Neural cell (in vitro differentiated cells): Measurements from ENCODE around the gene ICA1L. TPM values are rescaled to one million over a fixed set of nuclear protein-coding genes. Genes with fewer than 3 reads are reported as not detected.

Experiments
- H2AFZ ChIP-seq: fragments of 200-600, 300-800 bp; sonication (generic), shearing (Covaris generic); 2 replicates; pipeline ENCODE4 v1.6.0; 2014; ENCODE audit warnings: low read depth, mild to moderate bottlenecking, antibody characterized with exemption, low read length, moderate library complexity
- H3F3A ChIP-seq: fragments of 200-600 bp; shearing (Covaris generic); 2 replicates; pipeline ENCODE4 v1.6.1; 2016; ENCODE audit warnings: mild to moderate bottlenecking, moderate library complexity, mixed read lengths, antibody characterized with exemption, low read length; ENCODE audit not compliant: insufficient read depth, poor library complexity, severe bottlenecking
- H3K27ac ChIP-seq: fragments of 200-600, 300-800 bp; sonication (generic), shearing (Covaris generic); 2 replicates; pipeline ENCODE4 v1.5.1; 2014; ENCODE audit warnings: mild to moderate bottlenecking, low read length, moderate library complexity
- H3K27me3 ChIP-seq: fragments of 300-800, 200-600 bp; sonication (generic), shearing (Covaris generic); 2 replicates; pipeline ENCODE4 v1.6.0; 2014; ENCODE audit warnings: mild to moderate bottlenecking, low read depth, low read length, moderate library complexity; ENCODE audit not compliant: insufficient read depth
- H3K36me3 ChIP-seq: fragments of 300-800, 200-600 bp; sonication (generic), shearing (Covaris generic); 2 replicates; pipeline ENCODE4 v1.5.1; 2014; ENCODE audit warnings: mild to moderate bottlenecking, antibody characterized with exemption, low read length, moderate library complexity; ENCODE audit not compliant: insufficient read depth
- H3K4me2 ChIP-seq: fragments of 300-800, 200-600 bp; sonication (generic), shearing (Covaris generic); 2 replicates; pipeline ENCODE4 v1.6.0; 2014; ENCODE audit warnings: mild to moderate bottlenecking, low read length
- H3K4me3 ChIP-seq: fragments of 300-800, 200-600 bp; sonication (generic), shearing (Covaris generic); 2 replicates; pipeline ENCODE4 v1.5.1; 2014; ENCODE audit warnings: mild to moderate bottlenecking, low read length, moderate library complexity
- H3K79me2 ChIP-seq: fragments of 200-600 bp; shearing (Covaris generic); replicated peaks from 2 replicates; pipeline ENCODE4 v1.6.0; 2014; ENCODE audit warnings: mild to moderate bottlenecking, low read length, moderate library complexity; ENCODE audit not compliant: insufficient read depth
- H3K9ac ChIP-seq: fragments of 300-800, 200-600 bp; sonication (generic), shearing (Covaris generic); 2 replicates; pipeline ENCODE4 v1.6.1; 2016; ENCODE audit warnings: mild to moderate bottlenecking, low read length, mixed read lengths
- H3K9me2 ChIP-seq: fragments of 200-600 bp; shearing (Covaris generic); 2 replicates; pipeline ENCODE4 v1.6.1; 2016; ENCODE audit warnings: mild to moderate bottlenecking, low read length, mixed read lengths; ENCODE audit not compliant: insufficient read depth
- H3K9me3 ChIP-seq: fragments of 200-600, 300-800 bp; sonication (generic), shearing (Covaris generic); 2 replicates; pipeline ENCODE4 v1.6.1; 2016; ENCODE audit warnings: mild to moderate bottlenecking, mixed run types, low read length, moderate library complexity, mixed read lengths
- H4K20me1 ChIP-seq: fragments of 200-600 bp; shearing (Covaris generic); 2 replicates; pipeline ENCODE4 v1.6.1; 2016; ENCODE audit warnings: mild to moderate bottlenecking, mixed run types; ENCODE audit not compliant: insufficient read depth
- CTCF ChIP-seq: fragments of 450-650 bp; IDR thresholded peaks from 2 replicates; pipeline ENCODE4 v1.5.1; 2014; ENCODE audit warnings: antibody characterized with exemption, mild to moderate bottlenecking, moderate library complexity; ENCODE audit not compliant: poor library complexity, severe bottlenecking
- EP300 ChIP-seq: fragments of 450-650 bp; conservative IDR thresholded peaks from 2 replicates; pipeline ENCODE4 v1.6.1; 2014; ENCODE audit warnings: antibody characterized with exemption, mild to moderate bottlenecking, moderate library complexity; ENCODE audit not compliant: poor library complexity, severe bottlenecking
- EZH2 ChIP-seq: fragments of 200-600, 300-800 bp; shearing (Covaris generic), sonication (generic); IDR thresholded peaks from 2 replicates; pipeline ENCODE4 v1.6.1; 2014; ENCODE audit warnings: antibody characterized with exemption, low read length, borderline replicate concordance, mild to moderate bottlenecking; ENCODE audit not compliant: insufficient read depth, poor library complexity, severe bottlenecking
- MXI1 ChIP-seq: fragments of 450-650 bp; conservative IDR thresholded peaks from 2 replicates; pipeline ENCODE4 v1.6.1; 2014; ENCODE audit warnings: antibody characterized with exemption, mild to moderate bottlenecking; ENCODE audit not compliant: poor library complexity, severe bottlenecking
- POLR2AphosphoS5 ChIP-seq: IDR thresholded peaks from 2 replicates; pipeline ENCODE4 v1.6.1; 2012
- RAD21 ChIP-seq: fragments of 450-650 bp; conservative IDR thresholded peaks from 2 replicates; pipeline ENCODE4 v1.6.1; 2014; ENCODE audit warnings: antibody characterized with exemption, mild to moderate bottlenecking, moderate library complexity
- REST ChIP-seq: IDR thresholded peaks from 2 replicates; pipeline ENCODE4 v1.6.1; 2012; ENCODE audit warnings: borderline replicate concordance
- SMC3 ChIP-seq: fragments of 450-650 bp; conservative IDR thresholded peaks from 2 replicates; pipeline ENCODE4 v1.6.1; 2014; ENCODE audit warnings: antibody characterized with exemption, mild to moderate bottlenecking, moderate library complexity; ENCODE audit not compliant: poor library complexity
- TAF1 ChIP-seq: IDR thresholded peaks from 2 replicates; pipeline ENCODE4 v1.6.1; 2012; ENCODE audit warnings: low read depth
- polyA plus RNA-seq: library from polyadenylated mRNA; depleted of rRNA; stranded (reverse); fragments of >200 nt; gene quantifications from 2 replicates; pipeline ENCODE4 v1.2.3, GENCODE V29; 2014

The ICA1L gene
- polyA plus RNA-seq, 1 donor from 2014 or later = 61.4 TPM

GRCh38 chr2:202881570-202881969 is 10.0 kb upstream of the ICA1L start:
- Histone ChIP-seq H2AFZ (no peak overlapping the region), H3F3A (no peaks in the 10 kb centered on the region), H4K20me1 (no peaks in the 10 kb centered on the region), H3K9me3 (no peaks in the 10 kb centered on the region), H3K79me2 (no peaks in the 10 kb centered on the region), H3K9ac (no peak overlapping the region), H3K4me3 (no peak overlapping the region), H3K4me2 (no peak overlapping the region), H3K27ac (no peak overlapping the region), H3K36me3 (peaks cover 5% of the 10 kb centered on the region), H3K27me3 (no peaks in the 10 kb centered on the region), H3K9me2 (no peaks in the 10 kb centered on the region)
- TF ChIP-seq TAF1 (no peak), REST (no peak)

- Histone ChIP-seq H3F3A (no peaks in the 10 kb centered on the region), H3K79me2 (no peaks in the 10 kb centered on the region)
Observed at GRCh38 chr2:202877699-202878098, 6.1 kb upstream of the ICA1L start.

More at GRCh38 chr2:202877699-202878098, 6.1 kb upstream of the ICA1L start:
- Histone ChIP-seq H3K9me3 (no peaks in the 10 kb centered on the region), H3K36me3 (peaks cover 5% of the 10 kb centered on the region), H2AFZ (no peak overlapping the region), H3K27me3 (no peaks in the 10 kb centered on the region), H3K9me2 (no peaks in the 10 kb centered on the region), H3K4me2 (no peak overlapping the region), H3K27ac (no peak overlapping the region), H3K4me3 (no peak overlapping the region), H4K20me1 (no peaks in the 10 kb centered on the region), H3K9ac (no peak overlapping the region)
- no peak for TF ChIP-seq EZH2
- TF ChIP-seq CTCF = no peak
- TF ChIP-seq POLR2AphosphoS5 = no peak
- TF ChIP-seq TAF1 = no peak
- no peak for TF ChIP-seq RAD21
- no peak for TF ChIP-seq EP300
- TF ChIP-seq SMC3 = no peak
- TF ChIP-seq MXI1 = no peak
- TF ChIP-seq REST = no peak
